HepG2 (cell line): ENCODE data around the gene HPCAL1. TPM values are rescaled to one million over a fixed set of nuclear protein-coding genes. Genes with fewer than 3 reads are reported as not detected.
A peak's percentile ranks its signal among the peaks of the same experiment; 100 is the strongest.

ENCODE experiments used
- ATAC-seq: fragments of 200-7000 bp; cut with Tn5 transposase; 3 replicates; pipeline ENCODE4 v1.9.1; 2020; ENCODE audit warnings: mild to moderate bottlenecking, moderate library complexity
- BruUV-seq: library from RNA; stranded (reverse); fragments of 400-500 nt; replicated peaks from 2 replicates; lab custom pipeline; 2021; lab: Mats Ljungman, UMichigan
- CTCF ChIA-PET: fragments of 300-600 bp; formaldehyde crosslinking; extraction: SDS; loops from one replicate; lab custom pipeline; 2021; ENCODE audit warnings: low total read pairs, inconsistent platforms, low intra/inter-chr PET ratio; lab: Yijun Ruan, JAX
- POLR2A ChIA-PET: fragments of 350-600 bp; sonication (Branson Sonifier 250); formaldehyde crosslinking; loops from one replicate; lab custom pipeline; 2020; ENCODE audit warnings: antibody characterized with exemption, inconsistent platforms; lab: Yijun Ruan, JAX
- DNase-seq: peaks from one replicate; pipeline ENCODE4 v3.0.0-alpha.2; 2015; ENCODE audit warnings: low spot score
- FAIRE-seq: peaks from 3 replicates; lab custom pipeline; 2011; peaks lifted over from hg19 to GRCh38; lab: Jason Lieb, UNC
- H2AFZ ChIP-seq: one replicate; pipeline ENCODE4 v1.6.1; 2011; ENCODE audit warnings: low read length, inconsistent platforms
- H3K27ac ChIP-seq: fragments of 300-600 bp; 3 replicates; pipeline ENCODE4 v1.8.0; 2011; ENCODE audit warnings: mixed run types, mild to moderate bottlenecking, mixed read lengths, low read length, inconsistent platforms; ENCODE audit not compliant: insufficient read depth; ENCODE audit errors: extremely low read length
- H3K27me3 ChIP-seq, 2 experiments: fragments of 200-600 bp in 1 of 2; 2 replicates in 1 of 2; 3 replicates in 1 of 2; pipeline versions ENCODE4 v1.6.0 to v1.8.0; 2011; ENCODE audit warnings: low read length in 2 of 2, mild to moderate bottlenecking in 2 of 2, moderate library complexity in 2 of 2, inconsistent platforms in 1 of 2; ENCODE audit not compliant: insufficient read depth in 2 of 2, control insufficient read depth in 1 of 2
- H3K36me3 ChIP-seq, 2 experiments: fragments of 200-600 bp in 1 of 2; replicated peaks in 1 of 2; 2 replicates in 1 of 2; 3 replicates in 1 of 2; pipeline versions ENCODE4 v1.5.1 to v1.8.0; 2011; ENCODE audit warnings: low read length in 2 of 2, inconsistent platforms in 1 of 2; ENCODE audit not compliant: insufficient read depth in 2 of 2, control insufficient read depth in 1 of 2
- H3K4me1 ChIP-seq: 2 replicates; pipeline ENCODE4 v1.5.1; 2012; ENCODE audit warnings: low read length, inconsistent platforms; ENCODE audit not compliant: insufficient read depth
- H3K4me2 ChIP-seq: 2 replicates; pipeline ENCODE4 v1.6.0; 2011; ENCODE audit warnings: low read depth, low read length, inconsistent platforms
- H3K4me3 ChIP-seq, 3 experiments: fragments of 200-600 bp in 1 of 3; sonication (generic), shearing (Covaris generic) in 1 of 3; replicated peaks in 1 of 3; 2 replicates each; pipeline ENCODE4 v1.5.1; 2011 to 2016; ENCODE audit warnings: low read length in 3 of 3, inconsistent platforms in 2 of 3, low read depth in 2 of 3, mild to moderate bottlenecking in 2 of 3, control low read depth in 1 of 3, mixed read lengths in 1 of 3; ENCODE audit not compliant: insufficient read depth in 1 of 3
- H3K79me2 ChIP-seq: one replicate; pipeline ENCODE4 v1.6.1; 2011; ENCODE audit warnings: low read length, inconsistent platforms; ENCODE audit not compliant: insufficient read depth
- H3K9ac ChIP-seq: 2 replicates; pipeline ENCODE4 v1.6.0; 2011; ENCODE audit warnings: mild to moderate bottlenecking, low read depth, low read length, inconsistent platforms; ENCODE audit not compliant: insufficient read depth
- H3K9me3 ChIP-seq: 2 replicates; pipeline ENCODE4 v1.5.1; 2012; ENCODE audit warnings: mild to moderate bottlenecking, low read length
- H4K20me1 ChIP-seq: 2 replicates; pipeline ENCODE4 v1.6.0; 2011; ENCODE audit warnings: inconsistent platforms, mild to moderate bottlenecking, low read length, moderate library complexity; ENCODE audit not compliant: insufficient read depth
- CBX1 ChIP-seq: IDR thresholded peaks from one replicate; pipeline ENCODE4 v1.6.1; 2016; ENCODE audit warnings: antibody characterized with exemption, low read depth
- MEIS2 ChIP-seq: sonication (generic); formaldehyde crosslinking; IDR thresholded peaks from 2 replicates; pipeline ENCODE4 v1.9.0; 2021; ENCODE audit warnings: mild to moderate bottlenecking, missing genetic modification reagents
- MXD1 ChIP-seq: sonication (generic); formaldehyde crosslinking; IDR thresholded peaks from 2 replicates; pipeline ENCODE4 v1.4.0; 2020; ENCODE audit warnings: mild to moderate bottlenecking, missing genetic modification reagents
- ONECUT2 ChIP-seq: sonication (generic); formaldehyde crosslinking; IDR thresholded peaks from 2 replicates; pipeline ENCODE4 v1.4.0; 2020; ENCODE audit warnings: missing genetic modification reagents
- RBM22 ChIP-seq: fragments of 200-400 bp; formaldehyde crosslinking; optimal IDR thresholded peaks from 2 replicates; pipeline ENCODE3; 2017; ENCODE audit warnings: mild to moderate bottlenecking, low read length, moderate library complexity
- SATB2 ChIP-seq: sonication (generic); formaldehyde crosslinking; IDR thresholded peaks from 2 replicates; pipeline ENCODE4 v1.5.0; 2020; ENCODE audit warnings: missing genetic modification reagents
- SKI ChIP-seq: fragments of 450-650 bp; IDR thresholded peaks from one replicate; pipeline ENCODE4 v1.6.1; 2018; ENCODE audit warnings: mild to moderate bottlenecking; ENCODE audit not compliant: partially characterized antibody
- ZNF232 ChIP-seq: sonication (generic); formaldehyde crosslinking; IDR thresholded peaks from 2 replicates; pipeline ENCODE4 v1.4.0; 2020; ENCODE audit warnings: missing genetic modification reagents, borderline replicate concordance
- ZNF577 ChIP-seq: sonication (generic); formaldehyde crosslinking; IDR thresholded peaks from 2 replicates; pipeline ENCODE4 v1.4.0; 2020; ENCODE audit warnings: mild to moderate bottlenecking, low read depth, missing genetic modification reagents, borderline replicate concordance
- ZNF619 ChIP-seq: sonication (generic); formaldehyde crosslinking; IDR thresholded peaks from 2 replicates; pipeline ENCODE4 v1.4.0; 2020; ENCODE audit warnings: mild to moderate bottlenecking, missing genetic modification reagents
- ZNF670 ChIP-seq: sonication (generic); formaldehyde crosslinking; IDR thresholded peaks from 2 replicates; pipeline ENCODE4 v1.8.0; 2022; ENCODE audit warnings: mild to moderate bottlenecking, missing genetic modification reagents, borderline replicate concordance
- ZNF766 ChIP-seq: sonication (generic); formaldehyde crosslinking; IDR thresholded peaks from 2 replicates; pipeline ENCODE4 v1.5.0; 2020; ENCODE audit warnings: missing genetic modification reagents, borderline replicate concordance
- ZNF775 ChIP-seq: sonication (generic); formaldehyde crosslinking; IDR thresholded peaks from 2 replicates; pipeline ENCODE4 v1.4.0; 2020; ENCODE audit warnings: missing genetic modification reagents, mild to moderate bottlenecking, moderate library complexity, borderline replicate concordance
- ZNF839 ChIP-seq: sonication (generic); formaldehyde crosslinking; IDR thresholded peaks from 2 replicates; pipeline ENCODE4 v1.4.0; 2020; ENCODE audit warnings: missing genetic modification reagents, mild to moderate bottlenecking, borderline replicate concordance
- ZNF841 ChIP-seq: sonication (generic); formaldehyde crosslinking; IDR thresholded peaks from 2 replicates; pipeline ENCODE4 v1.8.1; 2023; ENCODE audit warnings: missing genetic modification reagents, borderline replicate concordance
- ZSCAN29 ChIP-seq: sonication (generic); formaldehyde crosslinking; conservative IDR thresholded peaks from 2 replicates; pipeline ENCODE4 v1.4.0; 2020; ENCODE audit warnings: mild to moderate bottlenecking, missing genetic modification reagents
- WGBS: methylation state at CpG from one replicate; pipeline ENCODE4 v1.1.6; 2017; ENCODE audit warnings: low lambda C conversion rate; 5-methylcytosine and 5-hydroxymethylcytosine counted together
- in situ Hi-C: cut with HindIII; loops from 2 replicates; pipeline ENCODE4 v1.10.0; 2017; ENCODE audit warnings: low pct_unique_long_range_greater_than_20kb; ENCODE audit not compliant: extremely low pct_ligation_motif_present
- intact Hi-C: fragments of 100-400 bp; cut with micrococcal nuclease; formaldehyde crosslinking; loops from one replicate; pipeline ENCODE4 v1.10.0; 2022; ENCODE audit not compliant: unreplicated experiment
- polyA plus RNA-seq, 8 experiments: library from polyadenylated mRNA; depleted of rRNA in 3 of 8; stranded (reverse) in 7 of 8; unstranded in 1 of 8; fragments of >200 nt; fragmentation: Illumina TruSeq in 4 of 8; extraction: Trizol in 4 of 8; gene quantifications; 2 replicates each; pipeline versions ENCODE4 v1.2.1 to v1.2.3, GENCODE V29; 2011 to 2016; ENCODE audit warnings: low read depth in 4 of 8, missing spikeins in 1 of 8, mixed read lengths in 1 of 8; ENCODE audit not compliant: insufficient read depth in 1 of 8
- total RNA-seq, 5 experiments: library from RNA; depleted of rRNA; stranded (reverse); fragments of >200 nt; fragmentation: Illumina TruSeq; extraction: Trizol; gene quantifications; 2 replicates each; pipeline ENCODE4 v1.2.3, GENCODE V29; 2016; ENCODE audit warnings: low read depth in 1 of 5
- TF ChIP-seq, protein P1 (sequence below): sonication (generic); formaldehyde crosslinking; IDR thresholded peaks from 2 replicates; pipeline ENCODE4 v1.9.0; 2021; ENCODE audit warnings: missing genetic modification reagents, borderline replicate concordance
- TF ChIP-seq, protein P2 (sequence below): fragments of 450-650 bp; IDR thresholded peaks from 2 replicates; pipeline ENCODE4 v1.6.1; 2017
- TF ChIP-seq, protein P3 (sequence below): IDR thresholded peaks from 2 replicates; pipeline ENCODE4 v1.6.1; 2016; ENCODE audit warnings: low read depth

Gene HPCAL1
- total and polyA plus RNA-seq, 2 of the 13 experiments (the other 11 are each of a cell fraction or from before 2014, with no cell fraction given) = 29.5 to 29.9 TPM

DNA sequence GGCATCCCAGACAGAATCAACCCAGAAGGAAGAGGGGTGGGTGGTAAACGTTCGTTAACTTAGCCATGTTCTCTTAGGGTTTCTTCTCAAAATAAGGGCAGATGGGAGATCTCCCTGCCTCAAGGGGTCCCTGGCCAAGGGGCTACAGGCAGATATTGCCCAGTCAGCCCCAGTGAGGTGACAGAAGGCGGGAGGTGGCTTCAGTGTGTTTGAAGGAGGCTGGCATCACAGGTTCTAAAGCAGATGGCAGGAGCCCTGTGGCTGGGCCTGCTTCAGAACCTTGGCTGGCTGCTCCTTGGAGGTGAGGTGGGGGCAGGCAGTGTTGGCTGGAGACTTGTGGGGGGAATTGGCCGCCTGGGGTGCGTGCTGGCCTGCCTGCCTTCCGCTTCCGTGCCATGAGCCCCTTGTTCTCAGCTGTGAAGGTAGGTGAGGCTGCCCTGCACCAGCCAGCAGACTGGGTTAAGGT is 23.5 kb downstream of the HPCAL1 start:
- intact Hi-C loops = loop anchor here (2.0 to 5.0 kb wide), 4 partner anchors 43 to 99 kb away; no protein-coding TSS in a partner anchor
- FAIRE-seq (no peak), DNase-seq (no peak), ATAC-seq (peak; percentile 0; the same call in 1 of the 3 replicates)
- Histone ChIP-seq H3K36me3 (peaks cover 0 to 9% of the 10 kb centered on the region in 2 experiments; a peak in 1 of 5 replicates), H3K79me2 (peaks cover 52% of the 10 kb centered on the region), H3K27me3 (no peaks in the 10 kb centered on the region; a peak in 1 of 5 replicates), H2AFZ (no peak overlapping the region), H3K4me3 (peak overlapping the region; percentile 39 to 62 (median 48); a peak in 5 of 6 replicates), H3K9ac (peak overlapping the region; percentile 58), H3K4me2 (peak overlapping the region; percentile 82), H3K9me3 (no peaks in the 10 kb centered on the region), H4K20me1 (peaks cover 4% of the 10 kb centered on the region; the same call in 1 of the 2 replicates), H3K27ac (peak overlapping the region; percentile 59), H3K4me1 (peaks cover 86% of the 10 kb centered on the region)
- no TSS peak for BruUV-seq
- in situ Hi-C loops = loop anchor here (5.0 kb wide), 1 partner anchor 81 kb away; no protein-coding TSS in a partner anchor
- CTCF ChIA-PET = interaction anchor here (1.3 kb wide), 1 partner anchor 83 kb away, joined by 3 read pairs; no protein-coding TSS in a partner anchor
- 38% methylated on average over 7 of the region's 7 CpGs for WGBS
- POLR2A ChIA-PET = interaction anchor here (1.5 to 5.6 kb wide), 7 partner anchors 23 to 123 kb away, joined by 3 to 47 read pairs (median 9); partner anchors contain the start of gene HPCAL1
- TF ChIP-seq ZNF577 (CRISPR knock-in tag) (no peak), ZNF670 (CRISPR knock-in tag) (no peak), ZNF775 (no peak), ZNF839 (CRISPR knock-in tag) (no peak), ONECUT2 (CRISPR knock-in tag) (no peak), SKI (no peak), MEIS2 (CRISPR knock-in tag) (no peak), ZSCAN29 (CRISPR knock-in tag) (no peak), RBM22 (no peak), ZNF232 (CRISPR knock-in tag) (0 out of 2 replicates have a peak, but pooled peaks have one; percentile 45), MXD1 (peak; percentile 23; the same call in 1 of the 2 replicates), ZNF619 (CRISPR knock-in tag) (no peak), ZNF841 (CRISPR knock-in tag) (no peak), SATB2 (CRISPR knock-in tag) (0 out of 2 replicates have a peak, but pooled peaks have one; percentile 20), CBX1 (peak; percentile 45), ZNF766 (CRISPR knock-in tag) (0 out of 2 replicates have a peak, but pooled peaks have one; percentile 49)
- TF ChIP-seq, protein P1, sequence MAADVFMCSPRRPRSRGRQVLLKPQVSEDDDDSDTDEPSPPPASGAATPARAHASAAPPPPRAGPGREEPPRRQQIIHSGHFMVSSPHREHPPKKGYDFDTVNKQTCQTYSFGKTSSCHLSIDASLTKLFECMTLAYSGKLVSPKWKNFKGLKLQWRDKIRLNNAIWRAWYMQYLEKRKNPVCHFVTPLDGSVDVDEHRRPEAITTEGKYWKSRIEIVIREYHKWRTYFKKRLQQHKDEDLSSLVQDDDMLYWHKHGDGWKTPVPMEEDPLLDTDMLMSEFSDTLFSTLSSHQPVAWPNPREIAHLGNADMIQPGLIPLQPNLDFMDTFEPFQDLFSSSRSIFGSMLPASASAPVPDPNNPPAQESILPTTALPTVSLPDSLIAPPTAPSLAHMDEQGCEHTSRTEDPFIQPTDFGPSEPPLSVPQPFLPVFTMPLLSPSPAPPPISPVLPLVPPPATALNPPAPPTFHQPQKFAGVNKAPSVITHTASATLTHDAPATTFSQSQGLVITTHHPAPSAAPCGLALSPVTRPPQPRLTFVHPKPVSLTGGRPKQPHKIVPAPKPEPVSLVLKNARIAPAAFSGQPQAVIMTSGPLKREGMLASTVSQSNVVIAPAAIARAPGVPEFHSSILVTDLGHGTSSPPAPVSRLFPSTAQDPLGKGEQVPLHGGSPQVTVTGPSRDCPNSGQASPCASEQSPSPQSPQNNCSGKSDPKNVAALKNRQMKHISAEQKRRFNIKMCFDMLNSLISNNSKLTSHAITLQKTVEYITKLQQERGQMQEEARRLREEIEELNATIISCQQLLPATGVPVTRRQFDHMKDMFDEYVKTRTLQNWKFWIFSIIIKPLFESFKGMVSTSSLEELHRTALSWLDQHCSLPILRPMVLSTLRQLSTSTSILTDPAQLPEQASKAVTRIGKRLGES (CRISPR knock-in tag) = no peak
- TF ChIP-seq, protein P2, sequence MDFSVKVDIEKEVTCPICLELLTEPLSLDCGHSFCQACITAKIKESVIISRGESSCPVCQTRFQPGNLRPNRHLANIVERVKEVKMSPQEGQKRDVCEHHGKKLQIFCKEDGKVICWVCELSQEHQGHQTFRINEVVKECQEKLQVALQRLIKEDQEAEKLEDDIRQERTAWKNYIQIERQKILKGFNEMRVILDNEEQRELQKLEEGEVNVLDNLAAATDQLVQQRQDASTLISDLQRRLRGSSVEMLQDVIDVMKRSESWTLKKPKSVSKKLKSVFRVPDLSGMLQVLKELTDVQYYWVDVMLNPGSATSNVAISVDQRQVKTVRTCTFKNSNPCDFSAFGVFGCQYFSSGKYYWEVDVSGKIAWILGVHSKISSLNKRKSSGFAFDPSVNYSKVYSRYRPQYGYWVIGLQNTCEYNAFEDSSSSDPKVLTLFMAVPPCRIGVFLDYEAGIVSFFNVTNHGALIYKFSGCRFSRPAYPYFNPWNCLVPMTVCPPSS = no peak
- TF ChIP-seq, protein P3, sequence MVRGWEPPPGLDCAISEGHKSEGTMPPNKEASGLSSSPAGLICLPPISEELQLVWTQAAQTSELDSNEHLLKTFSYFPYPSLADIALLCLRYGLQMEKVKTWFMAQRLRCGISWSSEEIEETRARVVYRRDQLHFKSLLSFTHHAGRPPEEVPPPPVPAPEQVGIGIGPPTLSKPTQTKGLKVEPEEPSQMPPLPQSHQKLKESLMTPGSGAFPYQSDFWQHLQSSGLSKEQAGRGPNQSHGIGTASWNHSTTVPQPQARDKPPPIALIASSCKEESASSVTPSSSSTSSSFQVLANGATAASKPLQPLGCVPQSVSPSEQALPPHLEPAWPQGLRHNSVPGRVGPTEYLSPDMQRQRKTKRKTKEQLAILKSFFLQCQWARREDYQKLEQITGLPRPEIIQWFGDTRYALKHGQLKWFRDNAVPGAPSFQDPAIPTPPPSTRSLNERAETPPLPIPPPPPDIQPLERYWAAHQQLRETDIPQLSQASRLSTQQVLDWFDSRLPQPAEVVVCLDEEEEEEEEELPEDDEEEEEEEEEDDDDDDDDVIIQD (CRISPR knock-in tag) = no peak
